IMR-90 (cell line): ENCODE measurements around the gene SPTB. TPM values are rescaled to one million over a fixed set of nuclear protein-coding genes. Genes with fewer than 3 reads are reported as not detected.

Source experiments
- ATAC-seq: fragments of 200-7000 bp; cut with Tn5 transposase; 2 replicates; pipeline ENCODE4 v1.9.1; 2020; ENCODE audit warnings: low read depth, mild to moderate bottlenecking, moderate library complexity
- BruUV-seq: library from RNA; stranded (reverse); fragments of 400-500 nt; replicated peaks from 2 replicates; lab custom pipeline; 2021; lab: Mats Ljungman, UMichigan
- CTCF ChIA-PET: fragments of 300-600 bp; formaldehyde crosslinking; extraction: SDS; loops from one replicate; lab custom pipeline; 2021; ENCODE audit warnings: antibody characterized with exemption; lab: Yijun Ruan, JAX
- POLR2A ChIA-PET: fragments of 300-600 bp; sonication (Branson Sonifier 250); formaldehyde crosslinking; loops from one replicate; lab custom pipeline; 2022; ENCODE audit warnings: antibody characterized with exemption; ENCODE audit not compliant: unreplicated experiment; lab: Charles Lee
- DNase-seq: peaks from one replicate; pipeline ENCODE4 v3.0.0; 2013
- H2AFZ ChIP-seq: replicated peaks from 2 replicates; pipeline ENCODE3; 2013; ENCODE audit warnings: low read length, mild to moderate bottlenecking; ENCODE audit not compliant: poor library complexity
- H2AK5ac ChIP-seq: 2 replicates; pipeline ENCODE4 v1.6.1; 2013; ENCODE audit warnings: low read depth, low read length, inconsistent platforms
- H2AK9ac ChIP-seq: replicated peaks from 2 replicates; pipeline ENCODE3; 2013; ENCODE audit warnings: mild to moderate bottlenecking, low read depth, low read length, moderate library complexity; ENCODE audit not compliant: poor library complexity
- H2BK120ac ChIP-seq: 2 replicates; pipeline ENCODE4 v1.6.1; 2013; ENCODE audit warnings: low read depth, low read length, inconsistent platforms
- H2BK15ac ChIP-seq: 3 replicates; pipeline ENCODE4 v1.6.1; 2013; ENCODE audit warnings: low read depth, low read length, inconsistent platforms
- H2BK20ac ChIP-seq: 2 replicates; pipeline ENCODE4 v1.6.1; 2013; ENCODE audit warnings: low read depth, mild to moderate bottlenecking, inconsistent platforms, low read length, moderate library complexity
- H2BK5ac ChIP-seq: 2 replicates; pipeline ENCODE4 v1.6.1; 2013; ENCODE audit warnings: mild to moderate bottlenecking, low read depth, low read length, inconsistent platforms; ENCODE audit not compliant: poor library complexity, severe bottlenecking
- H3K14ac ChIP-seq: replicated peaks from 2 replicates; pipeline ENCODE4 v1.6.1; 2013; ENCODE audit warnings: low read depth, low read length, inconsistent platforms
- H3K18ac ChIP-seq: 2 replicates; pipeline ENCODE4 v1.6.1; 2013; ENCODE audit warnings: low read depth, low read length, control low read depth
- H3K23ac ChIP-seq: 2 replicates; pipeline ENCODE4 v1.6.1; 2013; ENCODE audit warnings: low read depth, low read length, inconsistent platforms
- H3K27ac ChIP-seq: 2 replicates; pipeline ENCODE4 v1.5.1; 2013; ENCODE audit warnings: mild to moderate bottlenecking, control low read depth, low read length; ENCODE audit not compliant: insufficient read depth
- H3K27me3 ChIP-seq: 2 replicates; pipeline ENCODE4 v1.6.1; 2013; ENCODE audit warnings: low read length; ENCODE audit not compliant: control insufficient read depth, insufficient read depth
- H3K36me3 ChIP-seq: 2 replicates; pipeline ENCODE4 v1.6.1; 2013; ENCODE audit warnings: low read length, mixed read lengths; ENCODE audit not compliant: control insufficient read depth, insufficient read depth
- H3K4ac ChIP-seq: 2 replicates; pipeline ENCODE4 v1.6.1; 2013; ENCODE audit warnings: low read depth, low read length, inconsistent platforms
- H3K4me1 ChIP-seq: 2 replicates; pipeline ENCODE4 v1.6.1; 2013; ENCODE audit warnings: low read length, mixed read lengths; ENCODE audit not compliant: control insufficient read depth, insufficient read depth
- H3K4me2 ChIP-seq: 2 replicates; pipeline ENCODE4 v1.6.1; 2013; ENCODE audit warnings: low read depth, mild to moderate bottlenecking, control low read depth, low read length, moderate library complexity
- H3K4me3 ChIP-seq: 2 replicates; pipeline ENCODE4 v1.5.1; 2013; ENCODE audit warnings: low read depth, mild to moderate bottlenecking, control low read depth, low read length, moderate library complexity; ENCODE audit not compliant: insufficient read depth
- H3K56ac ChIP-seq: 2 replicates; pipeline ENCODE4 v1.6.1; 2013; ENCODE audit warnings: low read length, inconsistent platforms; ENCODE audit not compliant: insufficient read depth; ENCODE audit errors: extremely low read depth
- H3K79me1 ChIP-seq, 2 experiments: 2 replicates each; pipeline ENCODE4 v1.6.1; 2013; ENCODE audit warnings: low read length in 2 of 2, inconsistent platforms in 1 of 2, low read depth in 1 of 2
- H3K9ac ChIP-seq: 2 replicates; pipeline ENCODE4 v1.6.1; 2013; ENCODE audit warnings: low read depth, low read length, control low read depth
- H3K9me1 ChIP-seq: 2 replicates; pipeline ENCODE4 v1.6.1; 2013; ENCODE audit warnings: low read length, inconsistent platforms; ENCODE audit not compliant: insufficient read depth
- H3K9me3 ChIP-seq: 2 replicates; pipeline ENCODE4 v1.6.1; 2013; ENCODE audit warnings: low read length; ENCODE audit not compliant: control insufficient read depth, insufficient read depth
- H4K20me1 ChIP-seq: 2 replicates; pipeline ENCODE4 v1.6.1; 2013; ENCODE audit warnings: low read length, inconsistent platforms; ENCODE audit not compliant: insufficient read depth
- H4K5ac ChIP-seq: 2 replicates; pipeline ENCODE4 v1.6.1; 2013; ENCODE audit warnings: mild to moderate bottlenecking, low read depth, low read length, control low read depth
- H4K8ac ChIP-seq, 2 experiments: 2 replicates each; pipeline ENCODE4 v1.6.1; 2013; ENCODE audit warnings: low read depth in 2 of 2, low read length in 2 of 2, control low read depth in 1 of 2, inconsistent platforms in 1 of 2
- H4K91ac ChIP-seq: 2 replicates; pipeline ENCODE4 v1.6.1; 2013; ENCODE audit warnings: low read depth, low read length, inconsistent platforms; ENCODE audit not compliant: insufficient read depth
- CEBPB ChIP-seq: IDR thresholded peaks from 2 replicates; pipeline ENCODE4 v1.6.1; 2012; ENCODE audit warnings: low read depth, low read length, improper control_type of control experiment
- CHD1 ChIP-seq: IDR thresholded peaks from 2 replicates; pipeline ENCODE4 v1.6.1; 2012; ENCODE audit warnings: low read depth, low read length, improper control_type of control experiment
- ELK1 ChIP-seq: fragments of 150-350 bp; IDR thresholded peaks from 2 replicates; pipeline ENCODE4 v1.6.1; 2016; ENCODE audit warnings: low read depth, mild to moderate bottlenecking, low read length, moderate library complexity, borderline replicate concordance
- FOS ChIP-seq: fragments of 150-350 bp; IDR thresholded peaks from 2 replicates; pipeline ENCODE4 v1.6.1; 2016; ENCODE audit warnings: low read depth, low read length
- MAZ ChIP-seq: IDR thresholded peaks from 2 replicates; pipeline ENCODE4 v1.6.1; 2012; ENCODE audit warnings: low read depth, mild to moderate bottlenecking, low read length, improper control_type of control experiment, moderate library complexity, borderline replicate concordance
- MXI1 ChIP-seq: IDR thresholded peaks from 2 replicates; pipeline ENCODE4 v1.6.1; 2012; ENCODE audit warnings: low read depth, mild to moderate bottlenecking, low read length, moderate library complexity, borderline replicate concordance
- NFE2L2 ChIP-seq: fragments of 150-350 bp; IDR thresholded peaks from 2 replicates; pipeline ENCODE4 v1.6.1; 2016; ENCODE audit warnings: low read depth, mild to moderate bottlenecking, low read length
- RAD21 ChIP-seq: IDR thresholded peaks from 2 replicates; pipeline ENCODE4 v1.6.1; 2012; ENCODE audit warnings: low read length, improper control_type of control experiment
- SMC3 ChIP-seq: fragments of 150-350 bp; IDR thresholded peaks from 2 replicates; pipeline ENCODE4 v1.6.1; 2016; ENCODE audit warnings: low read depth, mild to moderate bottlenecking, antibody characterized with exemption, low read length, moderate library complexity
- USF2 ChIP-seq: fragments of 150-350 bp; IDR thresholded peaks from 2 replicates; pipeline ENCODE4 v1.6.1; 2017; ENCODE audit warnings: mild to moderate bottlenecking, antibody characterized with exemption, low read length, low read depth
- WGBS, 2 experiments: methylation state at CpG; one replicate each; pipeline versions ENCODE4 v1.1.5 to v1.1.7; 2013; ENCODE audit warnings: missing lambda C conversion rate in 2 of 2; ENCODE audit not compliant: insufficient read length in 1 of 2; ENCODE audit errors: extremely low coverage in 2 of 2; 5-methylcytosine and 5-hydroxymethylcytosine counted together
- dilution Hi-C: fragments of 300-500 bp; cut with HindIII; formaldehyde crosslinking; loops from one replicate; pipeline ENCODE4 v1.14.3; 2018; ENCODE audit warnings: low sequenced_read_pairs; ENCODE audit not compliant: unreplicated experiment
- in situ Hi-C: fragments of 300-500 bp; cut with MboI; formaldehyde crosslinking; loops from 3 replicates; pipeline ENCODE4 v1.14.3; 2019; ENCODE audit warnings: low sequenced_read_pairs, inconsistent platforms, mixed read lengths
- intact Hi-C: fragments of 100-400 bp; cut with micrococcal nuclease; formaldehyde crosslinking; loops from 2 replicates; pipeline ENCODE4 v1.10.0; 2022
- polyA plus RNA-seq, 3 experiments: library from polyadenylated mRNA; depleted of rRNA; stranded (reverse); fragments of >200 nt; gene quantifications; 2 replicates each; pipeline ENCODE4 v1.2.3, GENCODE V29; 2012; ENCODE audit warnings: low replicate concordance in 1 of 3
- total RNA-seq: library from RNA; depleted of rRNA; stranded (reverse); fragments of >200 nt; gene quantifications from 2 replicates; pipeline ENCODE4 v1.2.3, GENCODE V29; 2012

Gene SPTB
- total and polyA plus RNA-seq, 2 of the 4 experiments (the other 2 are of a cell fraction), result under 0.01 to 0.07 TPM

- CTCF ChIA-PET, result no interaction called here
- peaks cover 12% of the 10 kb centered on the region for H4K20me1 ChIP-seq
- no peak overlapping the region for H3K14ac ChIP-seq
- no peak overlapping the region for H3K4me3 ChIP-seq
- TF ChIP-seq MXI1, result no peak
- TF ChIP-seq MAZ, result no peak
- no peak for TF ChIP-seq RAD21
- no peak for TF ChIP-seq ELK1
- TF ChIP-seq SMC3, result no peak
- no peak for TF ChIP-seq NFE2L2
- TF ChIP-seq CHD1, result no peak
- TF ChIP-seq CEBPB, result no peak
- TF ChIP-seq FOS, result no peak
- no peak for TF ChIP-seq USF2
- no peak overlapping the region for H2AK5ac ChIP-seq
- no peak overlapping the region for H2BK120ac ChIP-seq
- H3K9me1 ChIP-seq, result peaks cover 10% of the 10 kb centered on the region; the same call in 1 of the 2 replicates
- DNase-seq, result no peak
- no peaks in the 10 kb centered on the region for H3K36me3 ChIP-seq
- no peak overlapping the region for H2BK5ac ChIP-seq
- no peak overlapping the region for H2BK15ac ChIP-seq
- peaks cover 48% of the 10 kb centered on the region for H3K27me3 ChIP-seq
- H3K27ac ChIP-seq, result no peak overlapping the region
- peaks cover 10% of the 10 kb centered on the region; the same call in 1 of the 2 replicates for H3K4me1 ChIP-seq
- H3K4ac ChIP-seq, result no peak overlapping the region
- ATAC-seq, result no peak
- no peak overlapping the region for H3K4me2 ChIP-seq
- in situ Hi-C loops, result no loop called here
- no peak overlapping the region for H4K8ac ChIP-seq
- WGBS, 2 experiments, result 80% methylated on average over 17 of the region's 25 CpGs; no CpG with 5 or more reads in 1 of the 2 experiments
- H2BK20ac ChIP-seq, result no peak overlapping the region
- H3K9ac ChIP-seq, result no peak overlapping the region
- no peak overlapping the region for H3K18ac ChIP-seq
- POLR2A ChIA-PET, result no interaction called here
- H4K5ac ChIP-seq, result no peak overlapping the region
- H2AK9ac ChIP-seq, result no peak overlapping the region
- H3K23ac ChIP-seq, result no peak overlapping the region
- H3K9me3 ChIP-seq, result no peaks in the 10 kb centered on the region
- H2AFZ ChIP-seq, result no peak overlapping the region
- no peak overlapping the region for H3K56ac ChIP-seq
- peaks cover 5 to 24% of the 10 kb centered on the region in 2 experiments; a peak in 2 of 4 replicates for H3K79me1 ChIP-seq
- intact Hi-C loops, result no loop called here
- BruUV-seq, result no TSS peak
- dilution Hi-C loops, result no loop called here
- H4K91ac ChIP-seq, result no peak overlapping the region
Observed at GRCh38 chr14:64702493-64703394, 177.0 kb downstream of the SPTB start.
